Neural progenitor cell (in vitro differentiated cells): ENCODE results near the gene ATIC. TPM values are rescaled to one million over a fixed set of nuclear protein-coding genes. Genes with fewer than 3 reads are reported as not detected.

Experiments used
- DNase-seq: peaks from one replicate; pipeline ENCODE4 v3.0.0-alpha.2; 2016; ENCODE audit warnings: low spot score
- H2AFZ ChIP-seq: fragments of 200-600 bp; sonication (generic); replicated peaks from 2 replicates; pipeline ENCODE4 v1.6.1; 2016; ENCODE audit warnings: antibody characterized with exemption
- H3F3A ChIP-seq: fragments of 200-600 bp; sonication (generic); 2 replicates; pipeline ENCODE4 v1.6.1; 2016; ENCODE audit warnings: antibody characterized with exemption, low read depth
- H3K27ac ChIP-seq: fragments of 200-600 bp; sonication (generic); 2 replicates; pipeline ENCODE4 v1.5.1; 2016; ENCODE audit warnings: mild to moderate bottlenecking
- H3K27me3 ChIP-seq: fragments of 200-600 bp; sonication (generic); 2 replicates; pipeline ENCODE4 v1.6.1; 2016; ENCODE audit warnings: mild to moderate bottlenecking, moderate library complexity
- H3K36me3 ChIP-seq: fragments of 200-600 bp; sonication (generic); 2 replicates; pipeline ENCODE4 v1.5.1; 2016
- H3K4me1 ChIP-seq: fragments of 200-600 bp; sonication (generic); 2 replicates; pipeline ENCODE4 v1.6.1; 2016; ENCODE audit warnings: mixed run types
- H3K4me2 ChIP-seq: fragments of 200-600 bp; sonication (generic); 2 replicates; pipeline ENCODE4 v1.6.1; 2016
- H3K4me3 ChIP-seq: fragments of 200-600 bp; sonication (generic); 2 replicates; pipeline ENCODE4 v1.5.1; 2016
- H3K79me2 ChIP-seq: fragments of 200-600 bp; sonication (generic); 2 replicates; pipeline ENCODE4 v1.6.1; 2016; ENCODE audit warnings: low read depth
- H3K9ac ChIP-seq: fragments of 200-600 bp; sonication (generic); 2 replicates; pipeline ENCODE4 v1.6.1; 2016
- H3K9me3 ChIP-seq: fragments of 200-600 bp; sonication (generic); 2 replicates; pipeline ENCODE4 v1.5.1; 2016; ENCODE audit warnings: low read depth
- H4K20me1 ChIP-seq: fragments of 200-600 bp; sonication (generic); 2 replicates; pipeline ENCODE4 v1.6.1; 2016; ENCODE audit warnings: low read depth
- H3K27ac Mint-ChIP-seq: 3 replicates; pipeline ENCODE4 v1.8.0; 2021; ENCODE audit warnings: mixed read lengths
- H3K27me3 Mint-ChIP-seq: 2 replicates; pipeline ENCODE4 v1.8.0; 2022; ENCODE audit warnings: low read depth, mild to moderate bottlenecking, inconsistent platforms, moderate library complexity, mixed read lengths; ENCODE audit not compliant: insufficient read depth
- H3K36me3 Mint-ChIP-seq: 3 replicates; pipeline ENCODE4 v1.8.0; 2021; ENCODE audit warnings: mixed read lengths
- H3K4me1 Mint-ChIP-seq: 3 replicates; pipeline ENCODE4 v1.8.0; 2021; ENCODE audit warnings: mixed read lengths
- H3K4me3 Mint-ChIP-seq: 3 replicates; pipeline ENCODE4 v1.8.0; 2021; ENCODE audit warnings: mild to moderate bottlenecking, moderate library complexity, mixed read lengths
- H3K9me3 Mint-ChIP-seq: 3 replicates; pipeline ENCODE4 v1.8.0; 2020; ENCODE audit warnings: mixed read lengths
- EZH2 ChIP-seq: fragments of 200-600 bp; sonication (generic); IDR thresholded peaks from 2 replicates; pipeline ENCODE4 v1.6.1; 2017; ENCODE audit warnings: antibody characterized with exemption, mild to moderate bottlenecking, moderate library complexity
- EZH2phosphoT487 ChIP-seq: fragments of 200-600 bp; sonication (generic); IDR thresholded peaks from 2 replicates; pipeline ENCODE4 v1.6.1; 2017; ENCODE audit warnings: antibody characterized with exemption
- total RNA-seq: library from RNA; depleted of rRNA; stranded (reverse); fragments of >200 nt; gene quantifications from 2 replicates; pipeline ENCODE4 v1.2.3, GENCODE V29; 2015; ENCODE audit warnings: low replicate concordance
- TF ChIP-seq, protein P1 (sequence below): fragments of 200-600 bp; sonication (generic); IDR thresholded peaks from 2 replicates; pipeline ENCODE4 v1.5.1; 2017; ENCODE audit warnings: antibody characterized with exemption, mild to moderate bottlenecking

Gene ATIC
- total RNA-seq, 1 donor from 2014 or later: 43.2 TPM

- H3K4me3 Mint-ChIP-seq: no peak overlapping the region
- Histone ChIP-seq H3K4me1 (no peaks in the 10 kb centered on the region), H3K36me3 (no peaks in the 10 kb centered on the region), H3K27me3 (no peaks in the 10 kb centered on the region), H3K9me3 (no peaks in the 10 kb centered on the region), H3K9ac (no peak overlapping the region), H3K79me2 (no peaks in the 10 kb centered on the region), H3F3A (no peaks in the 10 kb centered on the region), H3K27ac (no peak overlapping the region), H3K4me3 (no peak overlapping the region), H4K20me1 (no peaks in the 10 kb centered on the region), H3K4me2 (no peak overlapping the region), H2AFZ (no peak overlapping the region)
- H3K9me3 Mint-ChIP-seq: no peaks in the 10 kb centered on the region
- peaks cover 14% of the 10 kb centered on the region for H3K36me3 Mint-ChIP-seq
- TF ChIP-seq EZH2phosphoT487 (no peak), EZH2 (no peak)
- TF ChIP-seq, protein P1, sequence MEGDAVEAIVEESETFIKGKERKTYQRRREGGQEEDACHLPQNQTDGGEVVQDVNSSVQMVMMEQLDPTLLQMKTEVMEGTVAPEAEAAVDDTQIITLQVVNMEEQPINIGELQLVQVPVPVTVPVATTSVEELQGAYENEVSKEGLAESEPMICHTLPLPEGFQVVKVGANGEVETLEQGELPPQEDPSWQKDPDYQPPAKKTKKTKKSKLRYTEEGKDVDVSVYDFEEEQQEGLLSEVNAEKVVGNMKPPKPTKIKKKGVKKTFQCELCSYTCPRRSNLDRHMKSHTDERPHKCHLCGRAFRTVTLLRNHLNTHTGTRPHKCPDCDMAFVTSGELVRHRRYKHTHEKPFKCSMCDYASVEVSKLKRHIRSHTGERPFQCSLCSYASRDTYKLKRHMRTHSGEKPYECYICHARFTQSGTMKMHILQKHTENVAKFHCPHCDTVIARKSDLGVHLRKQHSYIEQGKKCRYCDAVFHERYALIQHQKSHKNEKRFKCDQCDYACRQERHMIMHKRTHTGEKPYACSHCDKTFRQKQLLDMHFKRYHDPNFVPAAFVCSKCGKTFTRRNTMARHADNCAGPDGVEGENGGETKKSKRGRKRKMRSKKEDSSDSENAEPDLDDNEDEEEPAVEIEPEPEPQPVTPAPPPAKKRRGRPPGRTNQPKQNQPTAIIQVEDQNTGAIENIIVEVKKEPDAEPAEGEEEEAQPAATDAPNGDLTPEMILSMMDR: no peak
- no peak for DNase-seq
- no peaks in the 10 kb centered on the region for H3K4me1 Mint-ChIP-seq
- no peak overlapping the region for H3K27ac Mint-ChIP-seq
- no peaks in the 10 kb centered on the region for H3K27me3 Mint-ChIP-seq
Observed at GRCh38 chr2:215355801-215356200, 43.9 kb downstream of the ATIC start.

- H3F3A ChIP-seq: no peaks in the 10 kb centered on the region
- no peaks in the 10 kb centered on the region for H3K79me2 ChIP-seq
- H3K9ac ChIP-seq: no peak overlapping the region
- Mint-ChIP-seq H3K36me3 (peaks cover 14% of the 10 kb centered on the region), H3K27me3 (no peaks in the 10 kb centered on the region), H3K4me1 (no peaks in the 10 kb centered on the region), H3K4me3 (no peak overlapping the region), H3K27ac (no peak overlapping the region), H3K9me3 (no peaks in the 10 kb centered on the region)
- no peaks in the 10 kb centered on the region for H3K9me3 ChIP-seq
- H4K20me1 ChIP-seq: no peaks in the 10 kb centered on the region
- no peaks in the 10 kb centered on the region for H3K36me3 ChIP-seq
- no peak overlapping the region for H3K4me2 ChIP-seq
- no peaks in the 10 kb centered on the region for H3K27me3 ChIP-seq
- no peak overlapping the region for H3K27ac ChIP-seq
- H2AFZ ChIP-seq: no peak overlapping the region
- no peak overlapping the region for H3K4me3 ChIP-seq
- H3K4me1 ChIP-seq: no peaks in the 10 kb centered on the region
- DNase-seq: no peak
- TF ChIP-seq EZH2phosphoT487 (no peak), EZH2 (no peak)
- TF ChIP-seq, protein P1: no peak
Observed at GRCh38 chr2:215356334-215356947, 44.6 kb downstream of the ATIC start.

DNA sequence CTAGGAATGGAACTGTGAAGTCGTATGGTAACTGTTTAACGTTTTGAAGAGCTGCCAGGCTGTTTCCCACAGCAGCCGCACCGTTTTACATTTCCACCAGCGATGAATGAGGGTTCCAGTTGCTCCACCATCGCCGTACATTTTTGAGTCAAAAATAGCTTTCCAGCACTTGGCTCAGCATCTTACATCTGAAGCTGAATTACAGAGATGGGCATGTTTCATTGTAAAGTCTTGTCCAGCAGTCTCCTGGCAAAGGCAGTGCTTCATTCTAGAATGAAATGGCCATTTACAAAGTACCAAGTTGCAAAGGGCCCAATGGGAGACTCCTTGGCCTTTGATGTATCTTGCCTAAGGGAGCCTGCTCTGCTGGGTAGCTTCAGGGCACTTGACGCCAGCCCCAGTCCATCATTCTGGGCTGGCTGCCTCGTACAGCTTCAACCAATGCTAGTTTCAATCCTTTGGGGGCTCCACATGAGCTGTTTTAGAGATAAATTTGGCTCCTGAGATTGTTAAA is 45.1 kb downstream of the ATIC start:
- no peaks in the 10 kb centered on the region for H3K4me1 Mint-ChIP-seq
- DNase-seq: no peak
- no peak overlapping the region for H3K4me3 ChIP-seq

More for the DNA sequence above, 45.1 kb downstream of the ATIC start:
- H3K27ac Mint-ChIP-seq: no peak overlapping the region
- H3K9me3 ChIP-seq: no peaks in the 10 kb centered on the region
- peaks cover 9% of the 10 kb centered on the region for H3K36me3 Mint-ChIP-seq
- no peak overlapping the region for H3K9ac ChIP-seq
- H2AFZ ChIP-seq: no peak overlapping the region
- H3K27ac ChIP-seq: no peak overlapping the region
- no peaks in the 10 kb centered on the region for H4K20me1 ChIP-seq
- H3K27me3 ChIP-seq: no peaks in the 10 kb centered on the region
- H3K4me2 ChIP-seq: no peak overlapping the region
- H3K36me3 ChIP-seq: no peaks in the 10 kb centered on the region
- H3K79me2 ChIP-seq: no peaks in the 10 kb centered on the region
- no peak for TF ChIP-seq EZH2
- TF ChIP-seq, protein P1: no peak
- no peak for TF ChIP-seq EZH2phosphoT487
- H3K9me3 Mint-ChIP-seq: no peaks in the 10 kb centered on the region
- no peaks in the 10 kb centered on the region for H3K4me1 ChIP-seq
- H3K4me3 Mint-ChIP-seq: no peak overlapping the region
- no peaks in the 10 kb centered on the region for H3K27me3 Mint-ChIP-seq
- H3F3A ChIP-seq: no peaks in the 10 kb centered on the region
